ENCODE measurements around the gene PLA2G1B.
"Not testable (repeated sequence)": the region's sequence is repeated elsewhere in the genome, so short reads cannot be mapped to it uniquely, and the experiment has no call there.

Gene PLA2G1B

GRCh38 chr12:120358412-120359100, 31.0 kb upstream of the PLA2G1B start:
- FAIRE-seq = no peak

- no peak for FAIRE-seq
Observed at GRCh38 chr12:120357104-120357503, 29.5 kb upstream of the PLA2G1B start.

DNA sequence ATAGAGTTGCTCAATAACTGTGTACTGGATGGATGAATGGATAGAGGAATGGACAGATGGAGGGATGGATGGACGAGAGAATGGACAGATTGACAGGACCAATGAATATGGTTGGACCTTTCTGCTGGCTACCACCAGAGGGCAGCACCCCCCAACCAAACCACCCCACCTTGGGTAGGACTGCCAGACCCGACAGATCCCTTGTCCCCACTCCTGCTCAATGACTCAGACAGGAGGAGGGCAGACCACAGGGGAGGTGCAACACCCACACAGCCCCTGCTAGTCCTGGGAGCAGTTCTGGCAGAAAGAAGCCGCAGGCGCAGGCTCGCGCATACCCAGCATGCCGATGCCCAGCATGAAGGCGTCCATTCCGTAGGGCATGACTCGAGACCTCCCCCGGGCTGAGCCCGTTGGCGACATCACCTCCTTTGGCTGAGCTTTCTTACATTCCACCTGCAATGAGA, 29.0 kb upstream of the PLA2G1B start:
- no peak for FAIRE-seq

DNA sequence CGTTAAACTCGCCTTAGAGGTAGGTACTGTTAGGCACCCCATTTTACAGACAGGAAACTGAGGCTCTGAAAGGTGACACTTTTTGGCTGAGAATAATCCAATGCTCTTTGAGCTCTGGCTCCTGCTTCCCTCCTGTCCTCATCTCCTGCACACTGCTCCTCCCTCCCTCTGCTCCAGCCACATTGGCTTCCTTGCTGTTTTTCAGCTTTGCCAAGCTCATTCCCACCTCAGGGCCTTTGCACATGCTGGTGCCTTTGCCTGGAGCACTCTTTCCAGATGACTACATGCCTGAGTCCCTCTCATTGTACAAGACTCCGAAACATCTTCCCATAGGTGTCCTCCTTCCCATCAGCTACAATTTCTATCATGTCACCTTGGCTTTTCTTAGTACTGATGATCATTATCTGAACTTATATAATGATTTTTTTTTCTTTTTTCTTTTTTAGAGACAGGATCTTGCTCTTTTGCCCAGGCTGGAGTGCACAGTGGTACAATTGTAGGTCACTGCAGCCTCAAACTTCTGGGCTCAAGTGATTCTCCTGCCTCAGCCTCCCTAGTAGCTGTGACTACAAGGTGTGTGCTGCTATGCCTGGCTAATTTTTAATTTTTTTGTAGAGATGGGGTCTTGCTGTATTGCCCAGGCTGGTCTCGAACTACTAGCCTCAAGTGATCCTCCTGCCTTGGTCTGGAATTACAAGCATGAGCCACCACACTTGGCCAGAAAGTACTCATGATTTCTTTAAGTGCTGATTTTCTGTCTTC, 26.2 kb upstream of the PLA2G1B start:
- no peak for FAIRE-seq

- no peak for FAIRE-seq
Observed at GRCh38 chr12:120353136-120353535, 25.6 kb upstream of the PLA2G1B start.

GRCh38 chr12:120352117-120352516, 24.5 kb upstream of the PLA2G1B start:
- no peak for FAIRE-seq

DNA sequence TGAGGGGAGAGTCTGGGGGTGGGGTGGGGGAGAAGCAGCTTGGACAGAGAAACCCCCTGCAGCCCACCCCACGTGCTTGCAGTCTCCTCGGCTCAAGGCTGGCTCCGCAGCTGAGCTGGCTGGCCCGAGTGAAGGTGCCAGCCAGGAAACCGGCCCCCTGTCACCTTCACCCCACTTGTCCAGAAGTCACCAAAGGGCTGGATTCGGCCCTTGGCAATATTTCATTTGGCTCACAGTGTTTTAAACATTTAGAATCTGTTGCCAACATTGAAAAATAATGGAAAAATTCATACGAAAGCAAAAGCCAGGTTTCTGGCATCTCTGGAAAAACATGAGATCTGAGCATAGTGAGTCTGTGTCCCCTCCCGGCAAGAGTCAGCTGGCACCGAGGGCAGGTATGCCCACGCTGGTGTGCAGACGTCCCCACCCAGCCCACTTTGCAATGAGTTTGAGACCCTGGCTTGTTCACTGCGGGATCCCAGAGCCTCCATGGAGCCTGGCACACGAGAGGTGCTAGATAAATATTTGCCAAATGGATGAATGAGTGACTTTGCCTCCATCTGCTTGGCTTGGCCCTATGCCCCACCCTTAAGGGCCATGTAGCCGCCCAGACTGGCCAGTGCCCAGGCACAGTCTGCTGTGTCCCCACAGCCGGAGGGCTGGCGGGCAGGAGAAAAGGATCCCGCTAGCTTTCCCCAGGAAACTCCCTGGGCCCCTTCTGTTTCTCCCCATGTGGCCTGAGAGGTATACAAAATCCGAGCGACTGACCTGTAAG, 23.2 kb upstream of the PLA2G1B start:
- FAIRE-seq = no peak

DNA sequence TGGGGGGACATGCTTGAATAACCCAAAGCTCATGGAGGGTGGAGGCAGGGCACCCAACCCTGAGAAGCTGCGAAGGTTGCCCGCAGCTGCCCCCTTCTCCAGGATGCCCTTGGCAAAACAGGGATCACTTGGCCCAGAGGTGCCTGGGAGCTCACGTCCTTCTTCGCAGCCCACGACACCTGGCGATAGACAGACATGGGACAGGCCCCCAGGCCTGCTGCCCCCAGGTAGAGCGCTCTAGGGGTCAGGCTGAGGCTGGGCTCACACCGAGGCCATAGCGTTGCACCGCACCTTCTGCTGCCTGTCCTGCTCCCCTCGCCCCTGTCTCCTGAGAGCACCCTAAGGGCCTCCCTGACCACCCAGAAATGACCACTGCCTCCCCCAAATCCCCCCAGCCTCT, 20.2 kb upstream of the PLA2G1B start:
- no peak for FAIRE-seq

- no peak for FAIRE-seq
Observed at GRCh38 chr12:120346681-120347080, 19.1 kb upstream of the PLA2G1B start.

DNA sequence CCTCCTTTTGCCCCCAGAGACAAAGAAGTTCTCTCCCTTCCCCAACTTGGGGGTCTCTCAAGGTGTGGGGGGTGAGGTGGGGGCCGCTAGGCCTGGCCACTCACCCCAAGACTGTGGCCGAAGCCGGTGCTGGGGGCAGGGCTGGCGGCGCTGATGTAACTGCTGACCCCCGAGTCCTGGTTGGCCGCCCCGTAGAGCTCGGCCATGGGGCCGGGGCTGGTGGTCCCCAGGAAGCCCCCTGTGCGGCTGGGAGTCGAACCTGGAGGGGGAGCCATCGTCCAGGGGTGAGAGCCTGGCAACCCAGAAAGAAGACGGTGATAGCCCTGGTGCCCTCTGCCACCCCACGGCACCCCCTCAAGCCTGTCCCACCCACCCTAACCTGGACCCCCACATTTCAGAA, 18.5 kb upstream of the PLA2G1B start:
- no peak for FAIRE-seq

- FAIRE-seq = no peak
Observed at GRCh38 chr12:120343692-120344091, 16.1 kb upstream of the PLA2G1B start.

- no peak for FAIRE-seq
Observed at GRCh38 chr12:120343039-120343537, 15.5 kb upstream of the PLA2G1B start.

DNA sequence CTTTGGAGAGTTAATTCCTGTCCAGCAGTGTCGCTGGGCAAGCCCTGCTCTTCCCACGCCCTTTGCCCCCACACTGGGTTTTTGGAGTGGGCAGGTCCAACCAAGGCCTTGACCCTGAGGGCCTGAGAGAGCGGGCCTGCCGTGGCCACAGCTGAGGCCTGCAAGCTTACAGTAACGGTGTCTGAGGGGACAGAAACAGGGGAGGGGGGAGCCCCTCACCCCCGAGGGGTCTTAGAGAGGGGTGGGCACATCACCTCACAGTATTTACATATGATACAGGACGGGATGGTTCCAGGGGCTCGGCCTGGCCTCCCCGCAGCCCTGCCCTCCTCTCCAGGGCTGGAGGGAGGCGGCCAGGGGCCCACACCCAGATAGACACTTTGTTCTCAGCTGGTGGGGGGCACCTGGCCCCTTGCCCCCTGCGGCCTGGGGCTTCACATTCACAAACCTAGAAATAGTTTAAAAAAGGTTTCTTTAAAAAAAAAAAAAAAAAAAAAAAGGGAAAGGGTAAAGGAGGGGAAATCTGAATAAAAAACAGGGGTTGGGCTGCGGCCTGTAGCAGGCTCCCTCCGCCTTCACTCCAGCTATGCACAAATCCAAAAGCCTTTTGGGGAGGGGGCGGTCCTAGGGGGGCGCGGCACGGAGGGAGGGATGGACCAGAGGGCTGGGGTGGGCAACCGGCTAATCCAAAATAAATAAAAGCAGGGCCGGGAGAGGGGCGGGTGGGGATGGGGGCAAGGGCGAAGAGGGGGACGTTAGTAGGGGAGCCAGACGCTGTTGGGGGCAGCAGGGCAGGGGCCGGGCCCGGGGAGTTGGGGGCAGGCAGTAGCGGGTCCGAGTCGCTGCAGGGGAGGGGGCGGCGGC, 14.8 kb upstream of the PLA2G1B start:
- FAIRE-seq = no peak

DNA sequence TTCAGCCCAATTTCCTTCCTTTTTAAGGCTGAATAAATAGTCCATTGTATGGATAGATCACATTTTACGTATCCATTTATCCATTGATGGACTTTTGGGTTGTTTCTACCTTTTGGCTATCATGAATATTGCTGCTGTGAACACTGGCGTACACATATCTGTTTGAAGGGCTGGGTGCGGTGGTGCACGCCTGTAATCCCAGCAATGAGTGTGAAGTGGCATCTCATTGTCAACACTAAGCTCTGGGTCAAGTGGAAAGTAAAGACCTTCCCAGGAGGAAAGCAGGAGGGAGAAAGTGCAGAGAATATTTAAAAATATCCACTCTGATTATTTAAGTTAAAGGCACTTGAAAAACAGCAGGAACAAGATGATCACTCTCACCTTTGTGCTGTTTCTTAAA, 11.7 kb upstream of the PLA2G1B start:
- no peak for FAIRE-seq

DNA sequence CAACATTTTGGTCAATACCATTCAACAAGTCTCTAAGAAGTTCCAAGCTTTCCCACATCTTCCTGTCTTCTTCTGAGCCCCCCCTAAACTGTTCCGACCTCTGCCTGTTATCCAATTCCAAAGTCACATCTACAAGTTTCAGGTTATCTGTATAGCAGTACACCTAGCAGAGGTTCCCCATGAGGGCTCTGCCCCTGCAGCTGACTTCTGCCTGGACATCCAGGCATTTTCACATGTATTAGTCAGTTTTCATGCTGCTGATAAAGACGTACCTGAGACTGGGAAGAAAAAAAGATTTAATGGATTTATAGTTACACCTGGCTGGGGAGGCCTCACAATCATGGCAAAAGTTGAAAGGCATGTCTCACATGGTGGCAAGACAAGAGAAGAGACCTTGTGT, 10.2 kb upstream of the PLA2G1B start:
- no peak for FAIRE-seq

GRCh38 chr12:120336392-120336791, 8.8 kb upstream of the PLA2G1B start:
- not testable (repeated sequence) for FAIRE-seq

GRCh38 chr12:120335447-120335846, 7.9 kb upstream of the PLA2G1B start:
- not testable (repeated sequence) for FAIRE-seq

DNA sequence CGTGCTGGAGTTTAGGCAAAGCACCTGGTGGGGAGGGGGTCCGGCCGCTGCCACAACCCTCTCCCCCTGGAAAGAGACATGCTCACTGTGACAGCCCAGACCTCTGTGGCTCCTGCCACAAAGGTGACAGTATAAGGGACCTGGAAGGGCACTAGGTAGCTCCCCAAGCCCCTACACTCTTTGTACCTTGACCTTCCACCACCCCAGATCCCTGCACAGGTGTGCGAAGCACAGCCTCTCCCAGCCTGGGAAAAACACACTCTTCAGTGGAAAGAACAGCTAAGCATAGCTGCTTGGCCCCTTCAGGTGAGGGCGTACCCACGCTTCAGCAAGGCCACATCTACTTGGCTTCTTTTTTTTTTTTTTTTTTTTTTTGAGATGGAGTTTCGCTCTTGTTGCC, 4.9 kb upstream of the PLA2G1B start:
- FAIRE-seq = no peak

DNA sequence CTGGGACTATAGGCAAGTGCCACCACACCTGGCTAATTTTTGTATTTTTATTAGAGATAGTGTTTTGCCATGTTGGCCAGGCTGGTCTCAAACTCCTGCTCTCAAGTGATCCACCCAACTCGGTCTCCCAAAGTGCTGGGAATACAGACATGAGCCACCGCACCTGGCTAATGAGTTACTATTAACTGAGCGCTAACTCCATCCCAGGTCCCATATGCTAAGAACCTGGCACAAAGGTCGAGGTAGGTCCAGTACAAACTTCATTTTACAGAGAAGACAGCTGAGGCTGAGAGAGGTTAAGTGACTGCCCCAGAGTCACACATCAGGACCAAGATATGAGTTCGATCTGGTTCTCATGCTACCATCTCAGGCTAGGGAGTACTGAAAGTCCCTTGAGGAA, 4.5 kb upstream of the PLA2G1B start:
- no peak for FAIRE-seq

- FAIRE-seq = no peak
Observed at GRCh38 chr12:120331390-120331789, 3.8 kb upstream of the PLA2G1B start.

GRCh38 chr12:120328228-120328627, 649 bp upstream of the PLA2G1B start:
- FAIRE-seq = no peak

GRCh38 chr12:120324841-120325417, 2.6 kb downstream of the PLA2G1B start:
- no peak for FAIRE-seq

Measured in colon (tissue), 2 donors.